HepG2 (cell line): ENCODE measurements around the gene DBNDD2. TPM values are rescaled to one million over a fixed set of nuclear protein-coding genes. Genes with fewer than 3 reads are reported as not detected.

Source experiments
- CEBPZ ChIP-seq: IDR thresholded peaks from 2 replicates; pipeline ENCODE4 v1.6.1; 2012; ENCODE audit warnings: low read length, improper control_type of control experiment
- CENPX ChIP-seq: sonication (generic); formaldehyde crosslinking; IDR thresholded peaks from 2 replicates; pipeline ENCODE4 v1.9.0; 2021; ENCODE audit warnings: mild to moderate bottlenecking, missing genetic modification reagents, moderate library complexity
- ELK4 ChIP-seq: sonication (generic); formaldehyde crosslinking; IDR thresholded peaks from 2 replicates; pipeline ENCODE4 v1.9.0; 2021; ENCODE audit warnings: missing genetic modification reagents, borderline replicate concordance
- GPBP1L1 ChIP-seq: sonication (generic); formaldehyde crosslinking; IDR thresholded peaks from 2 replicates; pipeline ENCODE4 v1.5.0; 2020; ENCODE audit warnings: mild to moderate bottlenecking, missing genetic modification reagents
- HDAC1 ChIP-seq: sonication (generic); formaldehyde crosslinking; IDR thresholded peaks from 2 replicates; pipeline ENCODE4 v1.5.1; 2020; ENCODE audit warnings: mild to moderate bottlenecking, missing genetic modification reagents
- HMGXB3 ChIP-seq: sonication (generic); formaldehyde crosslinking; IDR thresholded peaks from 2 replicates; pipeline ENCODE4 v1.4.0; 2020; ENCODE audit warnings: missing genetic modification reagents, borderline replicate concordance
- IKZF1 ChIP-seq: fragments of 450-650 bp; IDR thresholded peaks from 2 replicates; pipeline ENCODE4 v1.7.1; 2016
- IRF1 ChIP-seq: sonication (generic); formaldehyde crosslinking; IDR thresholded peaks from 2 replicates; pipeline ENCODE4 v1.4.0; 2020; ENCODE audit warnings: low read depth, mild to moderate bottlenecking, missing genetic modification reagents
- JUNB ChIP-seq: sonication (generic); formaldehyde crosslinking; IDR thresholded peaks from 2 replicates; pipeline ENCODE4 v1.8.0; 2022; ENCODE audit warnings: missing genetic modification reagents, mild to moderate bottlenecking, borderline replicate concordance
- KLF15 ChIP-seq: sonication (generic); formaldehyde crosslinking; IDR thresholded peaks from 2 replicates; pipeline ENCODE4 v1.8.1; 2023; ENCODE audit warnings: borderline replicate concordance, mild to moderate bottlenecking, inconsistent platforms, missing genetic modification reagents, mixed read lengths
- KMT2B ChIP-seq: IDR thresholded peaks from 2 replicates; pipeline ENCODE4 v1.6.1; 2016; ENCODE audit warnings: missing genetic modification reagents, missing compliant biosample characterization
- MIER3 ChIP-seq: IDR thresholded peaks from 2 replicates; pipeline ENCODE4 v1.6.1; 2016; ENCODE audit warnings: missing compliant biosample characterization, borderline replicate concordance
- MTF1 ChIP-seq: sonication (generic); formaldehyde crosslinking; IDR thresholded peaks from 2 replicates; pipeline ENCODE4 v1.5.0; 2020; ENCODE audit warnings: missing genetic modification reagents
- RBAK ChIP-seq: sonication (generic); formaldehyde crosslinking; IDR thresholded peaks from 2 replicates; pipeline ENCODE4 v1.5.1; 2020; ENCODE audit warnings: mild to moderate bottlenecking, missing genetic modification reagents
- TGIF2 ChIP-seq: IDR thresholded peaks from 2 replicates; pipeline ENCODE4 v1.6.1; 2016; ENCODE audit warnings: control low read depth, missing compliant biosample characterization
- ZFYVE20 ChIP-seq: sonication (generic); formaldehyde crosslinking; IDR thresholded peaks from 2 replicates; pipeline ENCODE4 v1.8.0; 2023; ENCODE audit warnings: low read depth, mild to moderate bottlenecking, moderate library complexity, missing genetic modification reagents, borderline replicate concordance
- ZNF460 ChIP-seq: sonication (generic); formaldehyde crosslinking; IDR thresholded peaks from 2 replicates; pipeline ENCODE4 v1.5.1; 2020; ENCODE audit warnings: missing genetic modification reagents, mild to moderate bottlenecking, borderline replicate concordance
- ZNF737 ChIP-seq: sonication (generic); formaldehyde crosslinking; IDR thresholded peaks from 2 replicates; pipeline ENCODE4 v1.5.0; 2020; ENCODE audit warnings: missing genetic modification reagents, mild to moderate bottlenecking, borderline replicate concordance
- polyA plus RNA-seq, 8 experiments: library from polyadenylated mRNA; depleted of rRNA in 3 of 8; stranded (reverse) in 7 of 8; unstranded in 1 of 8; fragments of >200 nt; fragmentation: Illumina TruSeq in 4 of 8; extraction: Trizol in 4 of 8; gene quantifications; 2 replicates each; pipeline versions ENCODE4 v1.2.1 to v1.2.3, GENCODE V29; 2011 to 2016; ENCODE audit warnings: low read depth in 4 of 8, missing spikeins in 1 of 8, mixed read lengths in 1 of 8; ENCODE audit not compliant: insufficient read depth in 1 of 8
- total RNA-seq, 5 experiments: library from RNA; depleted of rRNA; stranded (reverse); fragments of >200 nt; fragmentation: Illumina TruSeq; extraction: Trizol; gene quantifications; 2 replicates each; pipeline ENCODE4 v1.2.3, GENCODE V29; 2016; ENCODE audit warnings: low read depth in 1 of 5

DBNDD2 gene
- total and polyA plus RNA-seq, 2 of the 13 experiments (the other 11 are each of a cell fraction or from before 2014, with no cell fraction given): 16.7 to 47.6 TPM

GRCh38 chr20:45373353-45374100, 34.6 kb upstream of the DBNDD2 start (continued):
- no peak for TF ChIP-seq ZNF460 (CRISPR knock-in tag)
- peak; percentile 44; the same call in 1 of the 2 replicates for TF ChIP-seq HMGXB3 (CRISPR knock-in tag)
- no peak for TF ChIP-seq MTF1 (CRISPR knock-in tag)
- no peak for TF ChIP-seq IKZF1
- peak; percentile 14; the same call in 1 of the 2 replicates for TF ChIP-seq HDAC1 (CRISPR knock-in tag)
- TF ChIP-seq KMT2B (CRISPR knock-in tag): peak; percentile 66; the same call in 1 of the 2 replicates
- TF ChIP-seq ZFYVE20 (CRISPR knock-in tag): no peak
- no peak for TF ChIP-seq JUNB
- TF ChIP-seq CENPX (CRISPR knock-in tag): no peak
- no peak for TF ChIP-seq IRF1 (CRISPR knock-in tag)
- no peak for TF ChIP-seq CEBPZ
- TF ChIP-seq KLF15 (CRISPR knock-in tag): no peak
- TF ChIP-seq GPBP1L1 (CRISPR knock-in tag): no peak
- TF ChIP-seq RBAK: no peak
- TF ChIP-seq ZNF737 (CRISPR knock-in tag): peak; percentile 85; the same call in 1 of the 2 replicates
- no peak for TF ChIP-seq ELK4 (CRISPR knock-in tag)
- TF ChIP-seq TGIF2 (CRISPR knock-in tag): no peak
- TF ChIP-seq MIER3 (CRISPR knock-in tag): peak; percentile 53; the same call in 1 of the 2 replicates
